HCT116 (cell line): ENCODE data around the gene GRID2.

ENCODE experiments used
- CTCF ChIP-seq, 3 experiments: fragments of 200-600 bp in 1 of 3; sonication (generic) in 1 of 3; IDR thresholded peaks in 2 of 3; conservative IDR thresholded peaks in 1 of 3; 2 replicates each; pipeline ENCODE4 v1.5.1; 2012 to 2017; ENCODE audit warnings: low read depth in 2 of 3, low read length in 2 of 3, antibody characterized with exemption in 1 of 3, borderline replicate concordance in 1 of 3, control low read depth in 1 of 3, mild to moderate bottlenecking in 1 of 3, mixed read lengths in 1 of 3, mixed run types in 1 of 3, moderate library complexity in 1 of 3; ENCODE audit not compliant: insufficient read depth in 1 of 3
- EZH2phosphoT487 ChIP-seq: fragments of 200-600 bp; IDR thresholded peaks from 2 replicates; pipeline ENCODE4 v1.6.1; 2018; ENCODE audit warnings: antibody characterized with exemption, borderline replicate concordance
- POLR2A ChIP-seq: IDR thresholded peaks from 2 replicates; pipeline ENCODE4 v1.7.0; 2011; ENCODE audit warnings: borderline replicate concordance; ENCODE audit not compliant: insufficient read depth, insufficient read length; ENCODE audit errors: extremely low read depth
- POLR2AphosphoS5 ChIP-seq: IDR thresholded peaks from 2 replicates; pipeline ENCODE4 v1.6.1; 2011; ENCODE audit warnings: mild to moderate bottlenecking, low read depth, low read length, moderate library complexity
- RAD21 ChIP-seq: IDR thresholded peaks from 2 replicates; pipeline ENCODE4 v1.6.1; 2012; ENCODE audit warnings: low read depth, mild to moderate bottlenecking
- REST ChIP-seq: IDR thresholded peaks from 2 replicates; pipeline ENCODE4 v1.6.1; 2012; ENCODE audit warnings: low read depth

- TF ChIP-seq EZH2phosphoT487 = no peak
- no peak for TF ChIP-seq CTCF (IDR thresholded peaks at IDR 0.05 in 2 of 3, conservative IDR thresholded peaks at IDR 0.05 in 1 of 3; ENCODE audit: borderline replicate concordance in 1 of 3, insufficient read depth in 1 of 3, low read depth in 2 of 3, low read length in 2 of 3)
- TF ChIP-seq RAD21 = no peak
- no peak for TF ChIP-seq REST
- TF ChIP-seq POLR2AphosphoS5 = no peak
- no peak for TF ChIP-seq POLR2A
Observed at GRCh38 chr4:93780080-93780479, 1476.3 kb downstream of the GRID2 start.
